Measurements from ENCODE around the gene IRAG1.

Gene IRAG1

GRCh38 chr11:10663365-10663764 is 30.2 kb downstream of the IRAG1 start:
- Histone ChIP-seq H3K4me1 (ENCODE audit: control extremely low read depth in 1 of 4, control insufficient read depth in 4 of 4, insufficient read depth in 4 of 4, low read length in 3 of 4) (peaks cover 0 to 57% (median 41%) of the 10 kb centered on the region in 4 experiments), H3K9me3 (ENCODE audit: control extremely low read depth in 1 of 5, control insufficient read depth in 4 of 5, insufficient read depth in 2 of 5, low read depth in 1 of 5, low read length in 4 of 5) (no peaks in the 10 kb centered on the region), H3K27ac (ENCODE audit: insufficient read depth in 1 of 2, low read depth in 1 of 2, low read length in 2 of 2, poor library complexity in 1 of 2, severe bottlenecking in 2 of 2) (no peak overlapping the region), H3K4me3 (ENCODE audit: control insufficient read depth in 1 of 7, extremely low read depth in 1 of 7, insufficient read depth in 4 of 7, low read depth in 2 of 7, low read length in 6 of 7) (no peak overlapping the region), H3K27me3 (replicated peaks in 2 of 5; ENCODE audit: control insufficient read depth in 4 of 5, insufficient read depth in 5 of 5, low read length in 4 of 5) (no peaks in the 10 kb centered on the region), H3K36me3 (ENCODE audit: control insufficient read depth in 4 of 4, insufficient read depth in 4 of 4, low read length in 3 of 4) (no peaks in the 10 kb centered on the region)
- ChIA-PET CTCF (interaction anchor here (0.7 to 7.3 kb wide), 5 partner anchors 9 to 149 kb away, joined by 3 to 59 read pairs (median 3); no protein-coding TSS in a partner anchor), POLR2A (interaction anchor here (1.0 kb wide), 1 partner anchor 20 kb away, joined by 3 read pairs; no protein-coding TSS in a partner anchor)
- DNase-seq: no peak

- H3K36me3 ChIP-seq (ENCODE audit: control insufficient read depth in 4 of 4, insufficient read depth in 4 of 4, low read length in 3 of 4): no peaks in the 10 kb centered on the region
- 100% methylated on average over 1 of the region's 2 CpGs for WGBS (ENCODE audit: insufficient coverage)
- H3K4me3 ChIP-seq (ENCODE audit: control insufficient read depth in 1 of 7, extremely low read depth in 1 of 7, insufficient read depth in 4 of 7, low read depth in 2 of 7, low read length in 6 of 7): no peak overlapping the region
- no peak overlapping the region for H3K27ac ChIP-seq (ENCODE audit: insufficient read depth in 1 of 2, low read depth in 1 of 2, low read length in 2 of 2, poor library complexity in 1 of 2, severe bottlenecking in 2 of 2)
- peaks cover 2 to 63% (median 49%) of the 10 kb centered on the region in 4 experiments for H3K4me1 ChIP-seq (ENCODE audit: control extremely low read depth in 1 of 4, control insufficient read depth in 4 of 4, insufficient read depth in 4 of 4, low read length in 3 of 4)
- no peak for DNase-seq
- CTCF ChIA-PET: interaction anchor here (0.9 to 1.9 kb wide), 4 partner anchors 9 to 452 kb away, joined by 3 to 8 read pairs (median 3); no protein-coding TSS in a partner anchor
- POLR2A ChIA-PET: no interaction called here
- H3K9me3 ChIP-seq (ENCODE audit: control extremely low read depth in 1 of 5, control insufficient read depth in 4 of 5, insufficient read depth in 2 of 5, low read depth in 1 of 5, low read length in 4 of 5): no peaks in the 10 kb centered on the region
- H3K27me3 ChIP-seq (replicated peaks in 2 of 5; ENCODE audit: control insufficient read depth in 4 of 5, insufficient read depth in 5 of 5, low read length in 4 of 5): no peaks in the 10 kb centered on the region
These were observed 33.2 kb downstream of the IRAG1 start for GRCh38 chr11:10660323-10660722.

- Histone ChIP-seq H3K27ac (ENCODE audit: insufficient read depth in 1 of 2, low read depth in 1 of 2, low read length in 2 of 2, poor library complexity in 1 of 2, severe bottlenecking in 2 of 2) (peak overlapping the region in 1 of 2 experiments; percentile 52), H3K9me3 (ENCODE audit: control extremely low read depth in 1 of 5, control insufficient read depth in 4 of 5, insufficient read depth in 2 of 5, low read depth in 1 of 5, low read length in 4 of 5) (no peaks in the 10 kb centered on the region), H3K4me3 (ENCODE audit: control insufficient read depth in 1 of 7, extremely low read depth in 1 of 7, insufficient read depth in 4 of 7, low read depth in 2 of 7, low read length in 6 of 7) (no peak overlapping the region), H3K4me1 (ENCODE audit: control extremely low read depth in 1 of 4, control insufficient read depth in 4 of 4, insufficient read depth in 4 of 4, low read length in 3 of 4) (peaks cover 6 to 67% (median 51%) of the 10 kb centered on the region in 4 experiments), H3K36me3 (ENCODE audit: control insufficient read depth in 4 of 4, insufficient read depth in 4 of 4, low read length in 3 of 4) (no peaks in the 10 kb centered on the region), H3K27me3 (replicated peaks in 2 of 5; ENCODE audit: control insufficient read depth in 4 of 5, insufficient read depth in 5 of 5, low read length in 4 of 5) (no peaks in the 10 kb centered on the region)
- POLR2A ChIA-PET: no interaction called here
- peak; percentile 45 to 74 (median 66) for DNase-seq
- CTCF ChIA-PET: interaction anchor here (0.9 to 1.9 kb wide), 3 partner anchors 10 to 451 kb away, joined by 3 to 8 read pairs (median 3); no protein-coding TSS in a partner anchor
- WGBS (ENCODE audit: insufficient coverage): 41% methylated on average over 11 of the region's 13 CpGs
These were observed 34.0 kb downstream of the IRAG1 start for GRCh38 chr11:10659339-10660216.

GRCh38 chr11:10658621-10659338 is 34.8 kb downstream of the IRAG1 start:
- CTCF ChIA-PET: interaction anchor here (1.0 to 3.5 kb wide), 4 partner anchors 11 to 118 kb away, joined by 3 to 19 read pairs (median 6); partner anchors contain the start of gene RNF141
- Histone ChIP-seq H3K4me3 (ENCODE audit: control insufficient read depth in 1 of 7, extremely low read depth in 1 of 7, insufficient read depth in 4 of 7, low read depth in 2 of 7, low read length in 6 of 7) (no peak overlapping the region), H3K27me3 (replicated peaks in 2 of 5; ENCODE audit: control insufficient read depth in 4 of 5, insufficient read depth in 5 of 5, low read length in 4 of 5) (no peaks in the 10 kb centered on the region), H3K4me1 (ENCODE audit: control extremely low read depth in 1 of 4, control insufficient read depth in 4 of 4, insufficient read depth in 4 of 4, low read length in 3 of 4) (peaks cover 6 to 60% (median 45%) of the 10 kb centered on the region in 4 experiments), H3K36me3 (ENCODE audit: control insufficient read depth in 4 of 4, insufficient read depth in 4 of 4, low read length in 3 of 4) (no peaks in the 10 kb centered on the region), H3K27ac (ENCODE audit: insufficient read depth in 1 of 2, low read depth in 1 of 2, low read length in 2 of 2, poor library complexity in 1 of 2, severe bottlenecking in 2 of 2) (peak overlapping the region in 1 of 2 experiments; percentile 52), H3K9me3 (ENCODE audit: control extremely low read depth in 1 of 5, control insufficient read depth in 4 of 5, insufficient read depth in 2 of 5, low read depth in 1 of 5, low read length in 4 of 5) (no peaks in the 10 kb centered on the region)
- WGBS (ENCODE audit: insufficient coverage): 89% methylated on average over 5 of the region's 6 CpGs
- POLR2A ChIA-PET: no interaction called here
- DNase-seq: no peak

GRCh38 chr11:10657308-10658271 is 36.0 kb downstream of the IRAG1 start:
- H3K9me3 ChIP-seq (ENCODE audit: control extremely low read depth in 1 of 5, control insufficient read depth in 4 of 5, insufficient read depth in 2 of 5, low read depth in 1 of 5, low read length in 4 of 5): no peaks in the 10 kb centered on the region
- no peaks in the 10 kb centered on the region for H3K27me3 ChIP-seq (replicated peaks in 2 of 5; ENCODE audit: control insufficient read depth in 4 of 5, insufficient read depth in 5 of 5, low read length in 4 of 5)
- DNase-seq: peak in 2 of 3 donors; percentile 80 to 82
- peak overlapping the region in 1 of 2 experiments; percentile 35 for H3K27ac ChIP-seq (ENCODE audit: insufficient read depth in 1 of 2, low read depth in 1 of 2, low read length in 2 of 2, poor library complexity in 1 of 2, severe bottlenecking in 2 of 2)
- ChIA-PET CTCF (interaction anchor here (0.9 to 3.5 kb wide), 5 partner anchors 11 to 252 kb away, joined by 3 to 19 read pairs (median 4); partner anchors contain the start of gene RNF141), POLR2A (no interaction called here)
- no peaks in the 10 kb centered on the region for H3K36me3 ChIP-seq (ENCODE audit: control insufficient read depth in 4 of 4, insufficient read depth in 4 of 4, low read length in 3 of 4)
- WGBS (ENCODE audit: insufficient coverage): 72% methylated on average over 19 of the region's 20 CpGs
- H3K4me3 ChIP-seq (ENCODE audit: control insufficient read depth in 1 of 7, extremely low read depth in 1 of 7, insufficient read depth in 4 of 7, low read depth in 2 of 7, low read length in 6 of 7): peak overlapping the region in 1 of 7 experiments; percentile 34
- peaks cover 6 to 52% (median 42%) of the 10 kb centered on the region in 4 experiments for H3K4me1 ChIP-seq (ENCODE audit: control extremely low read depth in 1 of 4, control insufficient read depth in 4 of 4, insufficient read depth in 4 of 4, low read length in 3 of 4)

- no peak overlapping the region for H3K27ac ChIP-seq (ENCODE audit: insufficient read depth in 1 of 2, low read depth in 1 of 2, low read length in 2 of 2, poor library complexity in 1 of 2, severe bottlenecking in 2 of 2)
- POLR2A ChIA-PET: no interaction called here
These were observed 37.5 kb downstream of the IRAG1 start for GRCh38 chr11:10655943-10656576.

More at GRCh38 chr11:10655943-10656576, 37.5 kb downstream of the IRAG1 start:
- DNase-seq: no peak
- H3K9me3 ChIP-seq (ENCODE audit: control extremely low read depth in 1 of 5, control insufficient read depth in 4 of 5, insufficient read depth in 2 of 5, low read depth in 1 of 5, low read length in 4 of 5): no peaks in the 10 kb centered on the region
- 95% methylated on average over 3 of the region's 6 CpGs for WGBS (ENCODE audit: insufficient coverage)
- no peaks in the 10 kb centered on the region for H3K36me3 ChIP-seq (ENCODE audit: control insufficient read depth in 4 of 4, insufficient read depth in 4 of 4, low read length in 3 of 4)
- peaks cover 6 to 49% (median 42%) of the 10 kb centered on the region in 4 experiments for H3K4me1 ChIP-seq (ENCODE audit: control extremely low read depth in 1 of 4, control insufficient read depth in 4 of 4, insufficient read depth in 4 of 4, low read length in 3 of 4)
- no peaks in the 10 kb centered on the region for H3K27me3 ChIP-seq (replicated peaks in 2 of 5; ENCODE audit: control insufficient read depth in 4 of 5, insufficient read depth in 5 of 5, low read length in 4 of 5)
- no peak overlapping the region for H3K4me3 ChIP-seq (ENCODE audit: control insufficient read depth in 1 of 7, extremely low read depth in 1 of 7, insufficient read depth in 4 of 7, low read depth in 2 of 7, low read length in 6 of 7)
- CTCF ChIA-PET: interaction anchor here (0.7 to 8.0 kb wide), 17 partner anchors 9 to 242 kb away, joined by 3 to 59 read pairs (median 4); no protein-coding TSS in a partner anchor
